ENCODE data around the gene KCNB1. TPM values are rescaled to one million over a fixed set of nuclear protein-coding genes. Genes with fewer than 3 reads are reported as not detected.

Gene KCNB1
- total and polyA plus RNA-seq, 2 of the 4 experiments (the other 2 are of a cell fraction): 0.05 TPM; not detected in 1

GRCh38 chr20:49521356-49521755, 38.9 kb upstream of the KCNB1 start:
- H2AFZ ChIP-seq (replicated peaks; ENCODE audit: low read length, poor library complexity): no peak overlapping the region
- H3K18ac ChIP-seq (ENCODE audit: low read depth, low read length): no peak overlapping the region
- H3K4me2 ChIP-seq (ENCODE audit: low read depth, low read length): no peak overlapping the region
- no peaks in the 10 kb centered on the region for H3K4me1 ChIP-seq (ENCODE audit: control insufficient read depth, insufficient read depth, low read length)
- H2BK120ac ChIP-seq (ENCODE audit: low read depth, low read length): no peak overlapping the region
- in situ Hi-C loops (cut with MboI; ENCODE audit: low sequenced_read_pairs): no loop called here
- no peaks in the 10 kb centered on the region for H3K79me1 ChIP-seq (ENCODE audit: low read depth in 1 of 2, low read length in 2 of 2)
- no peak overlapping the region for H2BK15ac ChIP-seq (ENCODE audit: low read depth, low read length)
- no TSS peak for BruUV-seq (replicated peaks)
- H2AK9ac ChIP-seq (replicated peaks; ENCODE audit: low read depth, low read length, poor library complexity): no peak overlapping the region
- no peak overlapping the region for H2BK20ac ChIP-seq (ENCODE audit: low read depth, low read length)
- H4K5ac ChIP-seq (ENCODE audit: low read depth, low read length): no peak overlapping the region
- 81% methylated on average over 2 of the region's 4 CpGs; no CpG with 5 or more reads in 1 of the 2 experiments for WGBS, 2 experiments (ENCODE audit: extremely low coverage in 2 of 2, insufficient read length in 1 of 2)
- no peak for DNase-seq
- 0 out of 2 replicates have a peak, but pooled peaks cover 3% of the 10 kb centered on the region for H3K36me3 ChIP-seq (ENCODE audit: control insufficient read depth, insufficient read depth, low read length)
- TF ChIP-seq RCOR1 (IDR thresholded peaks at IDR 0.05; ENCODE audit: insufficient replicate concordance, low read length) (no peak), CHD1 (IDR thresholded peaks at IDR 0.05; ENCODE audit: low read depth, low read length) (no peak), NFE2L2 (IDR thresholded peaks at IDR 0.05; ENCODE audit: low read depth, low read length) (no peak)
- no peak overlapping the region for H4K91ac ChIP-seq (ENCODE audit: insufficient read depth, low read depth, low read length)
- no peaks in the 10 kb centered on the region for H3K9me1 ChIP-seq (ENCODE audit: insufficient read depth, low read length)
- dilution Hi-C loops (cut with HindIII; ENCODE audit: low sequenced_read_pairs, unreplicated experiment): no loop called here
- no peak overlapping the region for H3K4ac ChIP-seq (ENCODE audit: low read depth, low read length)
- no peak overlapping the region for H3K4me3 ChIP-seq (ENCODE audit: insufficient read depth, low read depth, low read length)
- H3K23ac ChIP-seq (ENCODE audit: low read depth, low read length): no peak overlapping the region
- no peaks in the 10 kb centered on the region for H4K20me1 ChIP-seq (ENCODE audit: insufficient read depth, low read length)
- H3K56ac ChIP-seq (ENCODE audit: extremely low read depth, insufficient read depth, low read length): no peak overlapping the region
- ChIA-PET CTCF (no interaction called here), POLR2A (ENCODE audit: unreplicated experiment) (no interaction called here)
- intact Hi-C loops (cut with micrococcal nuclease): no loop called here
- H3K14ac ChIP-seq (replicated peaks; ENCODE audit: low read depth, low read length): no peak overlapping the region
- H2BK5ac ChIP-seq (ENCODE audit: low read depth, low read length, poor library complexity, severe bottlenecking): no peak overlapping the region
- no peak overlapping the region for H4K8ac ChIP-seq (ENCODE audit: low read depth in 2 of 2, low read length in 2 of 2)
- no peak overlapping the region for H3K9ac ChIP-seq (ENCODE audit: low read depth, low read length)
- 0 out of 2 replicates have a peak, but pooled peaks cover 3% of the 10 kb centered on the region for H3K9me3 ChIP-seq (ENCODE audit: control insufficient read depth, insufficient read depth, low read length)
- no peak overlapping the region for H3K27ac ChIP-seq (ENCODE audit: insufficient read depth, low read length)
- H3K27me3 ChIP-seq (ENCODE audit: control insufficient read depth, insufficient read depth, low read length): peaks cover 8% of the 10 kb centered on the region
- no peak for ATAC-seq (ENCODE audit: low read depth)
- no peak overlapping the region for H2AK5ac ChIP-seq (ENCODE audit: low read depth, low read length)

Data from IMR-90 (cell line).